OCI-LY7 (cell line): ENCODE results near the gene PIM2. TPM values are rescaled to one million over a fixed set of nuclear protein-coding genes. Genes with fewer than 3 reads are reported as not detected.

ENCODE experiments used
- BruUV-seq: library from RNA; stranded (reverse); fragments of 400-500 nt; replicated peaks from 2 replicates; lab custom pipeline; 2021; lab: Mats Ljungman, UMichigan
- CTCF ChIA-PET: fragments of 300-600 bp; sonication (Branson Sonifier 250); formaldehyde crosslinking; loops from one replicate; lab custom pipeline; 2022; ENCODE audit warnings: antibody characterized with exemption; ENCODE audit not compliant: unreplicated experiment; lab: Charles Lee
- POLR2A ChIA-PET: fragments of 300-600 bp; sonication (Branson Sonifier 250); formaldehyde crosslinking; loops from one replicate; lab custom pipeline; 2022; ENCODE audit warnings: antibody characterized with exemption; lab: Charles Lee
- DNase-seq: peaks from one replicate; pipeline ENCODE4 v3.0.0-alpha.2; 2015; ENCODE audit warnings: low spot score
- H2AFZ ChIP-seq: fragments of 200-600 bp; sonication (generic), shearing (Covaris generic); 2 replicates; pipeline ENCODE4 v1.6.1; 2014; ENCODE audit warnings: mild to moderate bottlenecking, antibody characterized with exemption, low read length, moderate library complexity
- H3K27ac ChIP-seq: fragments of 200-600 bp; sonication (generic); 2 replicates; pipeline ENCODE4 v1.5.1; 2014; ENCODE audit warnings: mixed run types, low read depth, mild to moderate bottlenecking, moderate library complexity, low read length, inconsistent platforms; ENCODE audit not compliant: poor library complexity, severe bottlenecking
- H3K36me3 ChIP-seq: fragments of 200-600 bp; sonication (generic); 2 replicates; pipeline ENCODE4 v1.6.1; 2014; ENCODE audit warnings: mild to moderate bottlenecking, antibody characterized with exemption, low read length, moderate library complexity, mixed read lengths; ENCODE audit not compliant: insufficient read depth
- H3K4me1 ChIP-seq: fragments of 200-600 bp; sonication (generic); 2 replicates; pipeline ENCODE4 v1.5.1; 2014; ENCODE audit warnings: mild to moderate bottlenecking, low read length; ENCODE audit not compliant: insufficient read depth, poor library complexity, severe bottlenecking
- H3K4me2 ChIP-seq: fragments of 200-600 bp; sonication (generic); 2 replicates; pipeline ENCODE4 v1.6.1; 2014; ENCODE audit warnings: mild to moderate bottlenecking, low read length
- H3K4me3 ChIP-seq: fragments of 200-600 bp; sonication (generic); 2 replicates; pipeline ENCODE4 v1.5.1; 2014; ENCODE audit warnings: mild to moderate bottlenecking, low read depth, low read length; ENCODE audit not compliant: poor library complexity, severe bottlenecking
- H3K79me2 ChIP-seq: fragments of 200-600 bp; sonication (generic); 2 replicates; pipeline ENCODE4 v1.6.1; 2016; ENCODE audit warnings: low read depth, mild to moderate bottlenecking, low read length, moderate library complexity, mixed read lengths; ENCODE audit not compliant: insufficient read depth
- H3K9me2 ChIP-seq: fragments of 200-600 bp; sonication (generic); 2 replicates; pipeline ENCODE4 v1.6.1; 2016; ENCODE audit warnings: mild to moderate bottlenecking, low read length, mixed read lengths; ENCODE audit not compliant: insufficient read depth
- H3K9me3 ChIP-seq: fragments of 200-600 bp; sonication (generic); 2 replicates; pipeline ENCODE4 v1.6.1; 2014; ENCODE audit warnings: mild to moderate bottlenecking, mixed run types, low read length, mixed read lengths
- H4K20me1 ChIP-seq: fragments of 200-600 bp; sonication (generic); 2 replicates; pipeline ENCODE4 v1.6.1; 2014; ENCODE audit warnings: mild to moderate bottlenecking, antibody characterized with exemption, low read length, moderate library complexity, mixed read lengths; ENCODE audit not compliant: insufficient read depth
- CTCF ChIP-seq: fragments of 200-600 bp; sonication (generic); conservative IDR thresholded peaks from 2 replicates; pipeline ENCODE4 v1.5.1; 2014; ENCODE audit warnings: mild to moderate bottlenecking, antibody characterized with exemption, low read length, moderate library complexity, mixed read lengths
- EZH2phosphoT487 ChIP-seq: fragments of 200-600 bp; sonication (generic); IDR thresholded peaks from 2 replicates; pipeline ENCODE4 v1.6.1; 2018; ENCODE audit warnings: low read depth, borderline replicate concordance, mild to moderate bottlenecking, mixed run types, antibody characterized with exemption, low read length, moderate library complexity, mixed read lengths
- intact Hi-C: fragments of 100-400 bp; cut with micrococcal nuclease; formaldehyde crosslinking; loops from one replicate; pipeline ENCODE4 v1.10.0; 2022; ENCODE audit not compliant: unreplicated experiment
- total RNA-seq, 2 experiments: library from RNA; depleted of rRNA in 1 of 2; stranded (reverse); fragments of >200 nt in 1 of 2; shearing (Covaris generic) in 1 of 2; gene quantifications; 2 replicates each; pipeline ENCODE4 v1.2.3, GENCODE V29; 2014 to 2022

The PIM2 gene
- total RNA-seq, 2 experiments from 2014 or later = 60.3 to 148 TPM

GRCh38 chrX:48938721-48939425 is 20.0 kb upstream of the PIM2 start:
- ChIA-PET CTCF (interaction anchor here (0.7 to 1.1 kb wide), 2 partner anchors 12 to 163 kb away, joined by 3 read pairs; no protein-coding TSS in a partner anchor), POLR2A (interaction anchor here (1.0 kb wide), 2 partner anchors 25 to 42 kb away, joined by 3 to 8 read pairs; partner anchors contain the start of genes PQBP1 and TIMM17B)
- TF ChIP-seq CTCF = no peak
- TF ChIP-seq EZH2phosphoT487 = no peak
- Histone ChIP-seq H3K4me3 (peak overlapping the region; percentile 60), H4K20me1 (no peaks in the 10 kb centered on the region), H2AFZ (no peak overlapping the region), H3K9me3 (no peaks in the 10 kb centered on the region), H3K4me1 (peaks cover 98% of the 10 kb centered on the region), H3K4me2 (peak overlapping the region; percentile 88), H3K27ac (peak overlapping the region; percentile 100), H3K79me2 (peaks cover 42% of the 10 kb centered on the region; the same call in 1 of the 2 replicates), H3K36me3 (peaks cover 58% of the 10 kb centered on the region), H3K9me2 (no peaks in the 10 kb centered on the region)
- peak; percentile 80 for DNase-seq
- BruUV-seq = TSS peak; percentile 98
- intact Hi-C loops = loop anchor here (2.0 to 5.0 kb wide), 3 partner anchors 18 to 262 kb away; partner anchors contain the start of genes OTUD5, PQBP1 and TIMM17B

- intact Hi-C loops = loop anchor here (1.0 to 5.0 kb wide), 3 partner anchors 20 to 260 kb away; partner anchors contain the start of genes PQBP1 and TIMM17B
- Histone ChIP-seq H4K20me1 (no peaks in the 10 kb centered on the region), H3K4me3 (peak overlapping the region; percentile 60), H2AFZ (no peak overlapping the region), H3K27ac (peak overlapping the region; percentile 100), H3K36me3 (peaks cover 59% of the 10 kb centered on the region), H3K4me1 (peaks cover 89% of the 10 kb centered on the region), H3K9me2 (no peaks in the 10 kb centered on the region), H3K79me2 (peaks cover 35% of the 10 kb centered on the region; the same call in 1 of the 2 replicates), H3K9me3 (no peaks in the 10 kb centered on the region), H3K4me2 (peak overlapping the region; percentile 88)
- ChIA-PET POLR2A (interaction anchor here (0.5 to 1.7 kb wide), 7 partner anchors 21 to 353 kb away, joined by 3 to 5 read pairs (median 3); partner anchors contain the start of gene SLC35A2), CTCF (no interaction called here)
- BruUV-seq = no TSS peak
- DNase-seq = peak; percentile 91
- TF ChIP-seq EZH2phosphoT487 (no peak), CTCF (peak; percentile 74)
These were observed 18.5 kb upstream of the PIM2 start for GRCh38 chrX:48937054-48937907.
